Inflammatory macrophage treated with lipopolysaccharide for 4 hours (primary cell): ENCODE data around the gene MRPL20.

ENCODE experiments used
- DNase-seq: peaks from one replicate; pipeline ENCODE4 v3.0.0-alpha.2; 2020

Gene MRPL20

DNA sequence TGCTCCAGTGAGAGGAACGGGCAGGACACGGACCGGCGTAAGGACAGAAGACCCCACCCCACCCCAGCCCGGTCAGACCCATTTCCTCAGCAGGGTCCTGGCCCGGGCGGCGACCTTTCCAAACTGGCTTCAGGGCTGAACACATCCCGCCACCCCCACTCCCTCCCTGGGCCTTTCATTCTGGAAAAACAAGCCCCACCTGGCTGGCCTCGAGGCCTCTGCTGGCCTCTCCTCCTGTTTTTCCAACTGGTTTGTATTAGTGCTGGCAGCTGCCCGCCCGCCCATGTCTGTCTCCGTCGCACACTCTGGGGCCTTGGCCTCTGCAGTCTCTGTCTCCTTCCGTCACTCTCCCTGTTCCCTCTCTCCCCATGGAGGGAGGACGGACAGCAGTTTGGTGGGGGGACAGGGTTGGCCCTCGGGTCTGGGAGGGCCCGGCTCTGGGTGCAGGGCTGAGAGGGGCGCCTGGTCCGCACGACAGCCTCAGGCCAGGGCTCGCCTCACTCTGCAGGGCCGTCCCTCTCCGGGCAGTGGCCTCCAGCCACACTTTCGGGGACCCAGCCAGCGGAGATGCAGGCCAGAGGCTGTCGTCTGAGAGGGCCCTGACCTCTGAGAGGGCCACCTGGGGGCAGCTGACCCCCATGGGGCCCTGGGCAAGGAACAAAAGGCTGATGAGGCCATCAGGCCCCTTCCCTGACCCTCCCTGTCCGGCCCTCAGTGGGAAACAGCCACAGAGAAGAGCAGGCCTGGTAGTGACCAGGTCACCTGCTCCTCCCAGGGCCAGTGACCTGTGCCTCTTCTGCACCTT lies 47.2 kb downstream of the MRPL20 start:
- DNase-seq, result no peak

- no peak for DNase-seq
Measured at GRCh38 chr1:1359308-1359663, 47.8 kb downstream of the MRPL20 start.

- no peak for DNase-seq
Measured at GRCh38 chr1:1358433-1359271, 48.4 kb downstream of the MRPL20 start, which contains the start of gene MXRA8. Gene MXRA8 (minus strand): TSS chr1:1358555. CDS start chr1:1358504, 51 bp downstream.

DNA sequence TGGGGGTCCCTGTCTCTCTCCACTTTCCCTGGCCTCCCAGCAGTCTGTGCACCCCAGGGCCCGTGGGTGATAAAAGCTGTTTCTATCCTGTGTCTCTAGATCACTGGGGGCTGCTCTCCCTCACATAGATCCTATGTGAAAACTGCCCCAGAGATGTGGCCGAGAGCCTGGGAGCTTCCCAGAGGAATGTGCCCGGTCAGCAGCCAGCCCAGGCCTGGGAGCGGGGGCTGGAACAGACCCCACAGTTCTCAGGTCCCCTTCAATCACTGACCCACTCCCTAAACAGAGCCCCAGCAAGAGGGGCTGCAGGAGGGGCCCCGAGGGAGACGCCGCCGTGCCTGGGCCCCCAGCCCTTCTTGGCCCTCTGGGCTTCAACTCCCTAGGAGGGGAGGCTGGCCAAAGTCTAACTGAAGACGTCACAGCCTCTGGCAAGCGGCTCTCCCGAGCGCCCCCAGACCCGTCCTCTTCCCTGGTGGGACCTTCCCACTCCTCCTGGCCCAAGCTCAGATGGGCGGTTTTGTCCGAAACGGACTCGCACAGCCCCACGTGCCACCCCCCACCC lies 49.1 kb downstream of the MRPL20 start:
- no peak for DNase-seq

GRCh38 chr1:1356796-1357401 lies 50.2 kb downstream of the MRPL20 start:
- DNase-seq, result no peak

- DNase-seq, result no peak
Measured at GRCh38 chr1:1356166-1356795, 50.8 kb downstream of the MRPL20 start.

DNA sequence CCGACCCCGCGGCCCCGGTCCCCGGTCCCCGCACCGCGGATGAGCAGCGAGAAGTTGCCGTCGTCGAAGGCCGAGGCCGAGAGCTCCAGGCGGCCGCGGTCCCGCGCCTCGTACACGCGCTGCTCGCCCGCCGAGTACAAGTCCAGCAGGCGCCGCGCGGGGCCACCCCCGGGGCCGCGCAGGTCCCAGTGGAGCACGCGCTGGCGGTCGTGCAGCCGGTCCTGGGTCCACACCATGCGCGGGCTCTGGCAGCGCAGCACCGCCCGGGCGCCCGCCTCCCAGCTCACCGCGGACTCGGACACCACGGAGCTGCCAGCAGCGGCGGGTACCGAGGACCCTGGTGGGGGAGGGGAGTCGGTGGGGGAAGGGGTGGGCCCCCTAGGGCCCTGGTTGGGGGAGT lies 51.7 kb downstream of the MRPL20 start:
- peak; percentile 16 for DNase-seq

DNA sequence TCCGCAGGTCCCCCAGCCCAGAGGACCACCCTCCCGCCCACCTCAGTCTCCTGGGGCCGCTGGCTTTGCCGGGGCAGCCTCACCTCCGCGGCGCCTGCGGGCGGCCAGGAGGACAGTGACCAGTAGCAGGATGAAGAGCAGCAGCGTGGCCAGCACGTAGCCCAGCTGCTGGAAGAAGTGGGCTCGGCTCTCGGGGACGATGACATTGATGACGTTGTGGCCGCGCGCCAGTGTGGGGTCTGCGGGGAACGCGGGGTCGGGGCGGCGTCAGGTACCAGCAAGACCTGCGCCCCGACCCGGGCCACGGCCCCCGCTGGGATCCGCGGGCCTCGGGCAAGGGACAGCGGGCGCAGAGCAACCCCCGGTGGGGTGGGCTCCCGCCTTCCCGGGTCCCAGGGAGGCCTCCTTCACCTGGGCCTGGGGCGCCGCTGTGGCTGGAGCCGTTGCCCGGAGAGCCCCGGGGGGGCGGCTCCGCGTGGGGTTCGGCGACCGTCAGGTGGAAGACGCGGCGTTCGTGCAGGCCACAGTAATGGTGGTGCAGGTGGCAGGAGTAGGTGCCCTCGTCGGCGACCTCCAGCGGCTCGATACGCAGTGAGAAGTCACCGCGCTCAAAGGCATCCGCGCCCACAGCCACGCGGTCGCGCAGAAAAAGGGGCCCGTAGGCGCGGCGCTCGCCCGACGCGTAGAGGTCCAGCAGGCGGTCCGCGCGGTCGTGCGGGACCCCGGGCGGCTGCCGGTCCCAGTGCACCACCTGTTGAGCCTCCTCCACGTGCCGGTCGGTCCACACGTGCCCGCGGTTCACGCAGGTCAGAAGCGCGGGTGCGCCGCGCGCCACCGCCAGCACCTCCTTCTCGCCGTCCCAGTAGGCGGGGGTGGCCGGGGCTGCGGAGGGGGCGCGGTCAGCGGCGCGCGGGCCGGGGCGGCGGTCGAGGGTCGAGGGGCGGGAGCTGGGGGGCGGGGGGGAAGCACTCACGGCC lies 52.5 kb downstream of the MRPL20 start:
- DNase-seq, result no peak

GRCh38 chr1:1353389-1354151 lies 53.5 kb downstream of the MRPL20 start:
- no peak for DNase-seq

DNA sequence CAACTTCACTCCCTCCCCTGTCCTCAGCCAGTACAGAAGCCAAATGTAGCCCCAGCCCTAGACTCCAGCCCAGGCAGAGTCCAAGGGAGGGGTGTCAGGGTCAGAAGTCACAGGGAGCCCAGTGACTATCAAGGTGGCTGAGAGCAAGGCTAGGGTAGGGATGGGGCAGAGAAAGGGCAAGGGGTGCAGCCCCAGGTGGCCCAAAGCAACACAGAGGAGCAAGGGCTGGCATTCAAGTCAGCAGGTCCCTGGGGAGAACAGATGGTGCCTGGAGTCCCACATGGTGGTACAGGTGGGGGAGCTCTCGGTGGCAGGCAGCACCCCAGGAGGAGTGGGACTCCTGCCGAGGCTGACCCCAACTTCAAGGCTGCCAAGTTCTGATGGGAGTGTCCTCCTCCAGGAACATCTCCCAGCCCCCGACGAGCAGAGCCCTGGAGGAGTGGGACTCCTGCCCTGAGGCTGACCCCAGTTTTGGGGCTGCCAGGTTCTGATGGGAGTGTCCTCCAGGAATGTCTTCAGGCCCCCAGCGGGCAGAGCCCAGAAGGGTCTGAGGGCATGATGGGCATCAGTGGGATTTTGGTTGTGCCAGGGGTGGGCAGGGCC lies 54.2 kb downstream of the MRPL20 start:
- DNase-seq, result no peak
